ENCODE measurements around the gene ACAA1. TPM values are rescaled to one million over a fixed set of nuclear protein-coding genes. Genes with fewer than 3 reads are reported as not detected.

Gene ACAA1
- polyA plus RNA-seq, 1 experiment: 47.6 TPM

DNA sequence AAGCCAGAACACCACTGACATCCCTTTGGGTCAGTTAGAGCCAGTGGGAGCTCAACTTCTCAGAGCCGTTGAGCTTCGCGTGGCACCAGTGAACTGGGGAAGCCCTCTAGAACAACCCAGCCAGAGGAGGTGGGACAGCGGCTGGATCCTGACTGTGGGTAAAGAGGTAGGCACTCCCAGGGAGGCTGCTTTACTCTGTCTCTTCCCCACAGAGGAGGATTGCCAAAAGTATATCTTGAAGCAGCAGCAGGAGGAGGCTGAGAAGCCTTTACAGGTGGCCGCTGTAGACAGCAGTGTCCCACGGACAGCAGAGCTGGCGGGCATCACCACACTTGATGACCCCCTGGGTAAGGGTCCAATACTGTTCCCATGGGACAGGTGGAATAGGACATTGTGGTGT, 2.7 kb upstream of the ACAA1 start:
- no peak overlapping the region for H3K27ac ChIP-seq (ENCODE audit: low read depth, low read length)
- no peak for DNase-seq (ENCODE audit: low read depth, low spot score)
- H3K27me3 ChIP-seq (ENCODE audit: control insufficient read depth, insufficient read depth, low read length): no peaks in the 10 kb centered on the region
- TF ChIP-seq, protein P1, sequence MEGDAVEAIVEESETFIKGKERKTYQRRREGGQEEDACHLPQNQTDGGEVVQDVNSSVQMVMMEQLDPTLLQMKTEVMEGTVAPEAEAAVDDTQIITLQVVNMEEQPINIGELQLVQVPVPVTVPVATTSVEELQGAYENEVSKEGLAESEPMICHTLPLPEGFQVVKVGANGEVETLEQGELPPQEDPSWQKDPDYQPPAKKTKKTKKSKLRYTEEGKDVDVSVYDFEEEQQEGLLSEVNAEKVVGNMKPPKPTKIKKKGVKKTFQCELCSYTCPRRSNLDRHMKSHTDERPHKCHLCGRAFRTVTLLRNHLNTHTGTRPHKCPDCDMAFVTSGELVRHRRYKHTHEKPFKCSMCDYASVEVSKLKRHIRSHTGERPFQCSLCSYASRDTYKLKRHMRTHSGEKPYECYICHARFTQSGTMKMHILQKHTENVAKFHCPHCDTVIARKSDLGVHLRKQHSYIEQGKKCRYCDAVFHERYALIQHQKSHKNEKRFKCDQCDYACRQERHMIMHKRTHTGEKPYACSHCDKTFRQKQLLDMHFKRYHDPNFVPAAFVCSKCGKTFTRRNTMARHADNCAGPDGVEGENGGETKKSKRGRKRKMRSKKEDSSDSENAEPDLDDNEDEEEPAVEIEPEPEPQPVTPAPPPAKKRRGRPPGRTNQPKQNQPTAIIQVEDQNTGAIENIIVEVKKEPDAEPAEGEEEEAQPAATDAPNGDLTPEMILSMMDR (IDR thresholded peaks at IDR 0.05; ENCODE audit: low read depth, low read length): no peak
- ChIA-PET CTCF (interaction anchor here (0.9 to 1.5 kb wide), 2 partner anchors 159 to 207 kb away, joined by 3 read pairs; partner anchors contain the start of gene XYLB), POLR2A (no interaction called here)
- H3K9me3 ChIP-seq (ENCODE audit: control insufficient read depth, insufficient read depth, low read length): no peaks in the 10 kb centered on the region; the same call in 1 of the 2 replicates
- peak overlapping the region; percentile 85 for H3K4me3 ChIP-seq (ENCODE audit: low read depth, low read length)

DNA sequence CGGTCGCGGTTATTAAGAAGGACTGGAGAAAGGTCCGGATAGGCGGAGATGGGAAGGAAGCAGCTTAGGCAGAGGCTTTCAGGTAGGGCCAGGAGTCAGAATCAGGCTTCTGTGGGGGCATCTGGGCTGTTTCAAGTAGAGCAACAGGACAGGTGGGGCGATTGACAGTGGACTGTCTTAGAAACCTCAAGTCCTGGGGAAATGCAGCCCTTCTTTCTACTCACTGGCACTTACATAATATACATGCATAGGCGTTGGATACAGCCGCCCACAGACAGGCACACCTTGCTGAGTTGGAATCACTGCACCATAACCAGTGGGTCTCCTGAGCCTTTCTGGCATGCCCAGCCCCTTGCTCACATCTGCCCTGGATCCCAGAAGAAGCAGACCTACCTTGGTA, 2.3 kb upstream of the ACAA1 start:
- POLR2A ChIA-PET: no interaction called here
- Histone ChIP-seq H3K27ac (ENCODE audit: low read depth, low read length) (no peak overlapping the region), H3K4me3 (ENCODE audit: low read depth, low read length) (peak overlapping the region; percentile 85), H3K27me3 (ENCODE audit: control insufficient read depth, insufficient read depth, low read length) (no peaks in the 10 kb centered on the region), H3K9me3 (ENCODE audit: control insufficient read depth, insufficient read depth, low read length) (no peaks in the 10 kb centered on the region; the same call in 1 of the 2 replicates)
- no peak for DNase-seq (ENCODE audit: low read depth, low spot score)
- TF ChIP-seq, protein P1 (IDR thresholded peaks at IDR 0.05; ENCODE audit: low read depth, low read length): no peak
- CTCF ChIA-PET: interaction anchor here (1.5 kb wide), 1 partner anchor 159 kb away, joined by 3 read pairs; no protein-coding TSS in a partner anchor

DNA sequence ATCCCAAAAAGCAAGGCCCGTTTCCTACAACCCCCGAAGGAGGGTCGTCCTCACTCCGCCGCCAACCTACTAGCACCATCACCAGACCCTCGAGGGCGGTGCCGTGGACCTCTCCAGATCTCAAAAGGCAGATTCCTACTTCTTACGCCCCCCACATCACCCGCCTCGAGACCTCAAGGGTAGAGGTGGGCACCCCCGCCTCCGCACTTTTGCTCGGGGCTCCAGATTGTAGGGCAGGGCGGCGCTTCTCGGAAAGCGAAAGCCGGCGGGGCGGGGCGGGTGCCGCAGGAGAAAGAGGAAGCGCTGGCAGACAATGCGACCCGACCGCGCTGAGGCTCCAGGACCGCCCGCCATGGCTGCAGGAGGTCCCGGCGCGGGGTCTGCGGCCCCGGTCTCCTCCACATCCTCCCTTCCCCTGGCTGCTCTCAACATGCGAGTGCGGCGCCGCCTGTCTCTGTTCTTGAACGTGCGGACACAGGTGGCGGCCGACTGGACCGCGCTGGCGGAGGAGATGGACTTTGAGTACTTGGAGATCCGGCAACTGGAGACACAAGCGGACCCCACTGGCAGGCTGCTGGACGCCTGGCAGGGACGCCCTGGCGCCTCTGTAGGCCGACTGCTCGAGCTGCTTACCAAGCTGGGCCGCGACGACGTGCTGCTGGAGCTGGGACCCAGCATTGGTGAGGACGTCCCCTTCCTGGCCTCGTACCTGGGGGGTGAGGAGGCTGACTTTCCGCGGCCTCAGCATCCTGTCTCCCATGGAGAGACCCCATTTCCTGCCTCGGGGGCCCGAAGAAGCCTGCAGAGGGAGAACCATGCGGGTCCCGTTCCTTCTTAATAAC, 1.6 kb upstream of the ACAA1 start, which contains the start of gene MYD88:
Gene MYD88, plus strand, starts transcription at position 313 of the 842 bp plus-strand sequence. Its CDS starts 40 bp downstream, at position 353.
- no peaks in the 10 kb centered on the region; the same call in 1 of the 2 replicates for H3K9me3 ChIP-seq (ENCODE audit: control insufficient read depth, insufficient read depth, low read length)
- TF ChIP-seq, protein P1 (IDR thresholded peaks at IDR 0.05; ENCODE audit: low read depth, low read length): no peak; the same call in 1 of the 2 replicates
- peak within 1 kb of the TSS; percentile 89 for H3K27ac ChIP-seq (ENCODE audit: low read depth, low read length)
- H3K4me3 ChIP-seq (ENCODE audit: low read depth, low read length): peak within 1 kb of the TSS; percentile 85
- DNase-seq (ENCODE audit: low read depth, low spot score): no peak
- ChIA-PET POLR2A (no interaction called here), CTCF (interaction anchor here (1.5 to 2.6 kb wide), 2 partner anchors 160 to 208 kb away, joined by 3 to 13 read pairs; partner anchors contain the start of gene XYLB)
- H3K27me3 ChIP-seq (ENCODE audit: control insufficient read depth, insufficient read depth, low read length): no peaks in the 10 kb centered on the region

DNA sequence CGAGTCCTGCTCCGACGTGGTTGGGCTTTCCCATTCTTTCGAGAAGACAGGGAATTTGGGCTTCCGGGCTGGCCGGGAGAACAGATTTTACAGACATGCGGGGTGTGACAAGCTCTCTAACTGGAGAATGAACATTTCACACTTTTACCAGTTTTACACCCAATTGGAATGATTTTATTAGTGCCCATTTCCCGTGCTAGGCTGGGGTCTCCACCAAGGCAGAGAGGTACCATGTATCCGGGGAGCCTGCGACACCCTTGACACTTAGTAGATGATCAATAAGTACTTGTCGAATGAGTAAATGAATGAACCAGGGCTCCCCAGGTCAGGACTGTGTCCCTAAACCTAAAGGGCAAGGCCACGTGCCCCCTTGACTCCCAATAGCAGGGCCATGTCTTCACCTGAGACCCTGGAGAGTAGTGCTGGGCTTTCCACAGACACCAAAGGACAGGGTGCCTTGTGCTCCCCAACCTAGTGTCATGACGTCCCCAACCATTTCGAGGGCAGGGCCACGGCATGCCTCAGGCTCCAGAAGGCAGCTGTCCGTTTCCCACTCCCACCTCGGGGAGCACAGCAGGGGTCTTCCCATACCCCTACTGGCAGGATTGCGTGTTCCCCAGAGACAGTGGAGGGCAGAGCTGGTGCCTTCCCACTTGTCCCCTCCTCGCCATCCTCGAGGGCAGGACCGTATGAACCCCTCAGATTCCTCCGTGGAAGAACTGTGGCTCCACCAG, 855 bp upstream of the ACAA1 start:
- ChIA-PET CTCF (interaction anchor here (0.6 to 2.6 kb wide), 5 partner anchors 110 to 343 kb away, joined by 3 to 13 read pairs (median 8); partner anchors contain the start of gene XYLB), POLR2A (interaction anchor here (1.0 to 2.2 kb wide), 5 partner anchors 10 to 119 kb away, joined by 3 to 27 read pairs (median 5); partner anchors contain the start of gene OXSR1)

More for the DNA sequence above, 855 bp upstream of the ACAA1 start:
- Histone ChIP-seq H3K27ac (ENCODE audit: low read depth, low read length) (peak overlapping the region; percentile 89), H3K9me3 (ENCODE audit: control insufficient read depth, insufficient read depth, low read length) (no peaks in the 10 kb centered on the region; the same call in 1 of the 2 replicates), H3K4me3 (ENCODE audit: low read depth, low read length) (peak overlapping the region; percentile 85), H3K27me3 (ENCODE audit: control insufficient read depth, insufficient read depth, low read length) (no peaks in the 10 kb centered on the region)
- TF ChIP-seq, protein P1 (IDR thresholded peaks at IDR 0.05; ENCODE audit: low read depth, low read length): no peak
- DNase-seq (ENCODE audit: low read depth, low spot score): no peak

Measured in AG04450 (cell line).